Activated T-cell treated with anti-CD3 and anti-CD28 coated beads for 48 hours (primary cell): ENCODE results near the gene OPHN1.
"Not testable (repeated sequence)": the region's sequence is repeated elsewhere in the genome, so short reads cannot be mapped to it uniquely, and the experiment has no call there.

Source experiments
- DNase-seq: peaks from one replicate; pipeline ENCODE4 v3.0.0-alpha.2; 2020; ENCODE audit warnings: low read depth

The OPHN1 gene

DNA sequence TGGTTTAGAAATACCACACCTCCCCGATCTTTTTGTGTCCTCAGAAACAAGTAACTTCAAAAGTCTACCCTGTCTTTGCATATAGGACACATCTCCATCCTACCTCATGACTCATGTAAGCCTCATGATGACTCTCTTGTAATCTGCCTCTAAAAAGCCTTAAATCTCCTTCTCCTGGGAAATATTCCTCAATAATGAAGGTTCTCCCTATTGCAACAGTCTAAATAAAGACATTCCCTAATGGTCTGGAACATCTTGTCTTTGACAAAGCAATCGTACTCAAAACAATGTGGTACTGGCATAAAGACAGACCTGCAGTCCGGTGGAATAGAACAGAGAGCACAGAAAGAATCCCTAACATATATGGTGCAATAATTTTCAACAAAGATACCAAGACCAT lies 257.7 kb downstream of the OPHN1 start:
- DNase-seq: no peak

DNA sequence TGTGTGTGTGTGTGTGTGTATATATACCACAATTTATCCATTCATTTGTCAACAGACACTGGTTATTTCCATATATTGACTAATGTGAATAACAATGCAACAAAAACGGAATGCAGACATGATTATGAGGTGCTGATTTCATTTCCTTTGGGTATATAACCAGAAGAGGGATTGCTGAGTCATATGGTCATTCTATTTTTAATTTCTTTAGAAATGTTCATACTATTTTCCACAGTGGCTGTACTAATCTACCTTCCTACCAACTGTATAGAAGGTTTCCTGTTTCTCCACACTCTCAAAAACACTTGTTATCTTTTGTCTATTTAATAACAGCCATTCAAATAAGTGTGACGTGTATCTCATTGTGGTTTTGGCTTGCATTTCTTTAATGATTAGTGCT lies 269.9 kb downstream of the OPHN1 start:
- no peak for DNase-seq

DNA sequence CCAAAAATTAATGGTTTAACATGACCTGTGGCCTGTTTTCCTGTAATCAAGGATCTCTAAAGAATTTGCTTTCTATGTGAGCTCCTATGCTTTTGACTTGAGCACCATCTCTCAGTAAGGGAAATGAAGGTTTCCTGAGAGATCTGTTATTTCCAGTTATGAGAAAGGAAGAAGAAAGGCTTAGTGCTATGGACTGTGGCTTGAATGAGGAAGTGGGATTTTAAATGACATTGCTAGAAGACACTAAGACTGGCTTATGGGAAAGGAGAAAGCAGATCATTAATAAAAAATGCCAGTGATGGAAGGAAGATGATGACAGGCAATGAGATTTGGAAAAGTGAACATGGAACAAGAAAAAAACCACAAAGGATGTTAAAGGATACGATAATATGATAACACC lies 285.4 kb downstream of the OPHN1 start:
- no peak for DNase-seq

DNA sequence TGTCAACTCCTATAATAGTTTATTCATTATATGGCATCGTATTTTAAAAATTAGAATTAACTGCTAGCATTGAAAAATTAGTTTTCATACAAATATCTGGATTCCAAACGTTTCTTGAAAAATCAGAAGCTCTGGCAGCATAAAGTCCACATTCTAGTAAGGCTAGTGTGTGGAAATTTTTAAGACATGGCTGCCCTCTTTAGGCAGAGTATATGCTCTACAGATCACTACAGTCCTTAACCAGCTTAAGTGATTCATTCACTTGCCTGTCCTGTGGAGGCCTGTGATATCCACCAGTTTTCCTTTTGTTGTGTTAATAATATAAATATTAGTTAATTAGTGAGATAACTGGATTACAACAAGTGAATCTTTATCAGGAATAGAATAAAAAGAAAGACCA lies 287.2 kb downstream of the OPHN1 start:
- DNase-seq: no peak

DNA sequence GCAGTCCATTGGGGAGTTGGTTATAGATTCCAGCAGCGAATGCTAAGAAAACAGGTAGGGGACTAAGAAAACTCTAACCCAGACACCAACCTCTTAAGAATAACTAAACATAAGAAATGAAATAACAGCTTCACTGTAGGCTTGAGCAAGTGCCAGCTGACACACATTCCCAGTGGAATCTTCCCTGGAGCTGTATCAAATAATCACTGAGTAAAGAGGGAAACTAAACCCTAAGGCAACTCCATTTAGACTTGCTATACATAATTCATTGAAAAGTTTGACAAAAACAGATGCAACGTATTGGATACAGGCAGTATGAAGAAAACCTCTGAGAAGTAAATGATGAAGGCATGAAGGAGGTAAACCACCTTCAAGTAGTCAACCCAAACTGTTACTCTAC lies 293.5 kb downstream of the OPHN1 start:
- DNase-seq: no peak

DNA sequence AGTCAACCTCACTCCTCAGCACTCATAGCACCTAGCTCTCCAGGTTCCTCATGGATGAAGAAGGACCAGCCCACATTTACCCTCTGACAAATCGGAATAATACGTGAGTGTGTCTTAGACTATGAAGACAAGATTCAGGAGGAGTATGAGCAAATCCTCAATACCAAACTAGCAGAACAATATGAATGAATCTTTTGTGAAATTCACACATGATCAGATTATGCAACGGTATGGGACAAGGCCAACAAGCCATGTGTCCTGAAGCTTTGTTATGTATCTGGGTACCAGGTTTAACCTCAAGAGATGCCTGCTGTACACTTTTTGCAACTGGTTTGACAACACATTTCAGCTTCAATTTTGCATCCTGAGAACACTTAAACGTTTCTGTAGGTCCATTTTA lies 300.1 kb downstream of the OPHN1 start:
- no peak for DNase-seq

DNA sequence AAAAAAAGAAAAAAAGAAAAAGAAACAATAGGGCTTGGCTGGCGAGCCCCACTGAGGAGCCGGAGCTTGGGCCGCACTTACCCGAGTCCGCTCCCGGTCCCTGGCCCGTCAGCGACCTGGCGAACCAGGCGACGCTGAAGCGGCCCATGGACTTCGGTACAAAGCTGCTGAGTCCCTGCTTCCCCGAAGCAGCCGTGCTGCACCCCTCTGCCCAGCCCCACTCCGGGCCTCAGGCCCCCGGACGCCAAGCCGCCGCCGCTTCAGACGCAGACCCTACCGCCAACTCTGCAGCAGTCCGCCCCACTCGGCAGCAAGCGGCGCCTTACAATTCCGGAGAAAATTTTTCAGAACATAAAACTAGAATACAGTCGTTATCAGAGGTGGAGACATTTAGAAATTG lies 300.5 kb downstream of the OPHN1 start:
- no peak for DNase-seq

DNA sequence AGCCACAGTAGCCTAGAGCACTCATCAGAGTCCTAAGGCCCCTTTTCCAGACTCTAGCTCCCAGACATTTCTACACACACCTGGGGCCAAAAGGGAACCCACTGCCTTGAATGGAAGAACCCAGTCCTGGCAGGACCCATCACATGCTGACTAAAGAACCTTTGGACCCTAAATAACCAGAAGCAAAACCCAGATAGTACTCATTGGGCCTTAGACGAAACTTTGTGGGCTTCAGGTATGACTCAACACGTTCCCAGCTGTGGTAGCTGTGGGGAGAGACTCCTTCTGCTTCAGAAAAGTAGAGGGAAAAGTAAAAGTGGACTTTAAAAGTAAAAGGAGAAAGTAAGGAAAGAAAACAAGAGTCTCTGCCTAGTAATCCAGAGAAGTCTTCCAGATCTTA lies 311.5 kb downstream of the OPHN1 start:
- no peak for DNase-seq

DNA sequence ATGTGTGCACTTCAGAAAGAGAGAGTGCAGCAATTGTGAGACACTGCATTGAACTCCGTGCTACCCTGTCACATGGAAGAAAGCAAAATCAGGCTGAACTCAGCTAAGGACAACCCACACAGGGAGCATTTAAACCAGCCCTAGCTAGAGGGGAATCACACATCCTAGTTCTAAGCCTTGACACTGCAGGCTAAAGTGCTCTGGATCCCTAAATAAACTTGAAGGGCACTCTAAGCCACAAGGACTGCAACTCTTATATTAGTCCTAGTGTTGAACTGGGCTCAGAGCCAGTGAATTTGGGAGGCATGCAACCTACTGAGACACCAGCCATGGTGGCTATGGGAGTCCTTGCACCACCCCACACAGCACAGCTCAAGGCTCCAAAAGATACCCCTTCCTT lies 311.9 kb downstream of the OPHN1 start:
- DNase-seq: no peak

DNA sequence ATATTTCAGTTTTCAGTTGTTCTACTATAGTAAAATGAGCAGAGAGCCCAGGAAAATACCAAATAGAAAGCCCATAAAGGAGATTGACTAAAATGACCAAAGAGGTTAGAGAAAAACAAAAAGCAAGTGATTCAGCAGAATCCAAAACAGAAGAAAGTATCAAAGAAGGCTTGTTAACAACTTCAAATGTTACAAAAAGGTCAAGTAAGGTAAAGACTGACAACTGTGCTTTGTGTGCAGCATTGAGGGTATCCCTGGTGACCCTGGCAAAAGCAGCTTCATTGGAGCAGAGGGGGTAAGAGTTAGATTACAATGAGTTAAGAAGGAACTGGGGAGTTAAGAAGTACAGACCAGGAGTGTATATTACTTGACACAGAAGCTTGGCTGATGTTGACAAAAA lies 317.9 kb downstream of the OPHN1 start:
- DNase-seq: no peak

DNA sequence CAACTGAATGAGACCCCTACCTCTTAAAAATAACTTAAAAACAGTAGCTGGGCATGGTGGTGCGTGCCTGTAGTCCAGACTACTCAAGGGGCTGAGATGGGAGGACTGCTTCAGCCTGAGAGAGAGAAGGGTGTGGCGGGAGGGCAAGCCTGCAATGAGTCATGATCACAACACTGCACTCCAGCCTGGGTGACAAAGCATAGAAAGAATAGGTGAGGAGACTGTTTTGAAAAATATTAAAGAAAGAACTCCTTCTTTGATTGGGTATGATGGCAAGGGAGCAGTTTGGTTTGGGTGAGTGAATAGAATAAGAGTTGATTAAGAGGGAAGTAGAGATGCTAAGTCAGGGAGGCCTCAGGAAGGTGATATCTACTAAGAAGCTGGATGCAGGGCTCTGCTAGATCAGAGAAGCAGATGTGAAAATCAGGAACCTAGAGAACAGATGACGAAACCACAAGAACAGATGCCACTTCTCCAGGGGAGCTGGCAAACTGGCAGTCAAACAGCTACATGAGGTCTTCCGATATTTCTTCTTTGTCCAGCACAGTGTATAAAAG lies 318.6 kb downstream of the OPHN1 start:
- DNase-seq: no peak

DNA sequence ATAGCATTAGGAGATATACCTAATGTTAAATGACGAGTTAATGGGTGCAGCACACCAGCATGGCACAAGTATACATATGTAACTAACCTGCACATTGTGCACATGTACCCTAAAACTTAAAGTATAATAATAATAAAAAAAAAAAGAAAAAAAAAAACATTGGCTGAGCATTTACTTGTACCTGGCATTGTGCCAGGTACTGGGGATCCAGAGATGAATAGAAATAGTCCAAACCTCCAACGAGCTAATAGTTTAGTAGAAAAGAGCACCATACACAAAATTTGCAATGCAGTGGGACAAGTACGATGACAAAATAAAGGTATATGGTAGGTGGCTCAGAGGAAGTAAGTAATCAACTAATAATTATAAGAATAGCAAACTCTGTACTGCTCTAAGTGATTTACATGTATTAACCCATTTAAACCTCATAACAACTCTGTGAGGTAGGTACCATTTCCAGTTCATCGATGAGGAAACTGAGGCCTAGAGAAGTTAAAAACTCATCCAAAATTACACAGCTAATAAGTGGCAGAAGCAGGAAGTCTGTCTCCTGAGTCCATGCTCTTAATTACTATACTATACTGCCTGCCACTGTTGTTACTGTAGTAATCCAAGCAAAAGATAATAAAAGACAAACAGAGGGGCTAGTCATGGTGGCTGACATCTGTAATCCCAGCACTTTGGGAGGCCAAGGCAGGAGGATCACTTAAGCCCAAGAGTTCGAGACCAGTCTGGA lies 319.3 kb downstream of the OPHN1 start:
- DNase-seq: no peak

DNA sequence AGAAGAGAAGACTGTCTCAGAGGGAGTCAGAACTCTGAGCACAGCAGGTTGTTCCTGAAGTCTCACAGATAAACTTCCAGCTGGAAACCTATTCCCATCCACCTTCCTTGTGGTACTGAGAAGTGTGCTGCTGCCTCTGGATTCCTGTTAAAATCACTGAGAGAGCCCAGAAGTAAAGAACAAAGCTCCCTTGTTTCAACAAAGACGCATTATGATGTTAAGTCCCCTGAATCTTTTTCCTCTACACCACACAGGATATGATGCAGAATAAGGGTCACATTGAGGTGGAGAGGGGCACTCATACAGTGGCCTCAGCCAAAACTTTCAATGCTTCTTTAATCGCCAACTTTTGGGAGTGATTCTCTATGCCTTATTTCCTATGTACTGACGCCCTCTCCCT lies 321.0 kb downstream of the OPHN1 start:
- DNase-seq: no peak

DNA sequence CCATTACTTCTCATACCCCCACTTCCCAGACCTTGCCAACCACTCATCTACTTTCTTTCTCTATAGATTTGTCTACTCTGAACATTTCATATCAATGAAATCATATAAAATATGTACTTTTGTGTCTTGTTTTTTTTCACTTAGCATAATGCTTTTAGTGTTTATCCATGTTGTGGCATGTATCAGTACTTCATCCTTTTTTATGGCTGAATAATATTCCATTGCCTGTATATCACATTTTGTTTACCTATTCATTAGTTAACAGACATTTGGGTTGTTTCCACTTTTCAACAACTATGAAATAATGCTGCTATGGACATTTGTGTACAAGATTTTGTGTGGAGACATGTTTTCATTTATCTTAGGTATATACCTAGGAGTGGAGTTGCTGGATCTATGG lies 324.1 kb downstream of the OPHN1 start:
- no peak for DNase-seq

DNA sequence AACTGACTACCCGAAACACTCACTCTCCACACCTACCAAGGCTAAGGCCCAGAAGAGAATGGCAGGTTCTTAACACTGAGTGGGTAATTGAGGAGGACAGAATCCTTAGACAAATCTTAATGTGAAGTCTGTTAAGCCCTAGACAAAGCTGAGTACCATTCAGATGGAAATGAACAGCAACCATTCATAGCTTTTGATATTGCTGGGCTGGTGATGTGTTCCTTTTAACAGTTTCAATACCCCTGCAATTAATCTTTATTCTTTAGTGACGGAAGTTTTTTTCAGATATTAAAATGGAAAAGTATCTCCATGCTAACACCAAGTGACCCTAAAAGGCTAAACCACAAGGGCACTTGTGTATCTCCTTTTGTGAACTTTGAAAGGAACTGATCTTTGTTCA lies 334.9 kb downstream of the OPHN1 start:
- DNase-seq: no peak

DNA sequence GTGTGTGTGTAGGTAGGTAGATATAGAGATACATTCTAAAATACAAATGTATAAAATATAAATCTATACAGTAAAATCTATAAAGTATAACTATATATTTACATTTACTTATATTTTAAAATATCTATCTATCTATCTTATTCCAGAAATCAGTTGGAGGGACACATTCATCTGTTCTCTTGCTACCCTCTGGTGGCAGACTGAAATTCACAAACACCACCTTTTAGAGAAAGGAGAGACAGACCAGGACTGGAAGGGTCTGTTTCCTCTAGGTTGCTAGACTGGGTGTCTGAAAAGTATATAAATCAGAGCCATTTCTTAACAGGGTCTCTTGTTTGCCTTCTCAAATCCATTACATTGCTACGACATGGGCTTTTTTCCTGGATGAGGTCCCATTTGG lies 343.0 kb downstream of the OPHN1 start:
- DNase-seq: no peak

DNA sequence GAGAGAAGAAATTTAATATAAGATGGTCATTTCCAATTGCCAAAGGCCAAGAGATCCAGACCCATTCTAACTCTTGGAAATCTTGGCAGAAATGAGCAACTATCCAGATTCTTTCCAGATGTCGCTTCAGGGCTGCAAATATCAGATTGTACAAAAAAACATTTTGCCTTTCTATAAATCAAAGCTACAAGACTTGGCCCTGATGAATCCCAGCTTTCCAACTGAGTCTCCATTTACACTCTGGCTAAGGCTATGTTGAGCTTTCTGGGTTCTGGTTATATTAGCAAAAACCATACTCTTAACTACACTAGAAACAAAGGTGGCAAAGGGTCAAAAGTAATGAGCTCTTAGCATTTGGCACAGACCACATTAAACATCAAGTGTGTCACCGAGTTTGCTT lies 345.8 kb downstream of the OPHN1 start:
- no peak for DNase-seq

DNA sequence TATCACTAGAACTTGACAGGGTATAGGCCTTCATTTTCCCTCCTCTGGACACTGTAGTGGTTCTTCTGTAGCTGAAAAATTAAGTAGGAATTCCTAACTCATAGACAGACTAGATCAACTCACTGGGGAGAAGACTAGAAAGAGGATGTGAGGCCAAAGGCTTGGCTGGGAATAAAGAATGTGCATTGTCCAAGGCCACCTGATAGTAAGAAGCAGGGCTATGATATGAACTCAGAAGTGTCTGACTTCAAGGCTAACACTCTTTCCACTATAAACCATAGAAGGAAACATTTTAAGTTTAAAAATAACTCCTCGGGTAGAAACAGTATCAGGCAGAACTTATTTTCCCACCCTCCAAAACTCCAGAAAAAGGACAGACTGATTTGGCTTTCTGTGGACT lies 346.6 kb downstream of the OPHN1 start:
- DNase-seq: no peak

DNA sequence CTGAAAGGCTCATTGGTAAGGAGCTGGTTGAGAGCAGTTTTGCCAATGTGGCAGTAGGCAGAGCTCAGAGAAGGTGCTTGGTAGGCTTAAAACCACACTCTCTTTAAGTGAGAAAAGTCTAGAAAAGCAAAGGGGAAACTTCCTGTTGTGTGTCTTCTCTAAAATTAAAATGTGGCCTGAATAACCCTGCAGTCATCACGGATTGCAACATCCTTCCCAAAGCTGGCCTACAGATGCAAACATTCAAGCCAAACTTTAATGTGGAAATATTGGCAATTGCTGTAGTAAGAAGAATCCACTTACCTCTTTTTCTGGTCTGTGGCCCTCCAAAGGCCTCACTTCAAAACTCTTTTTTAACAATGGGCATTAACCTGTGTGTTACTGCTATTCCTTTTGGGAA lies 348.5 kb downstream of the OPHN1 start:
- no peak for DNase-seq

DNA sequence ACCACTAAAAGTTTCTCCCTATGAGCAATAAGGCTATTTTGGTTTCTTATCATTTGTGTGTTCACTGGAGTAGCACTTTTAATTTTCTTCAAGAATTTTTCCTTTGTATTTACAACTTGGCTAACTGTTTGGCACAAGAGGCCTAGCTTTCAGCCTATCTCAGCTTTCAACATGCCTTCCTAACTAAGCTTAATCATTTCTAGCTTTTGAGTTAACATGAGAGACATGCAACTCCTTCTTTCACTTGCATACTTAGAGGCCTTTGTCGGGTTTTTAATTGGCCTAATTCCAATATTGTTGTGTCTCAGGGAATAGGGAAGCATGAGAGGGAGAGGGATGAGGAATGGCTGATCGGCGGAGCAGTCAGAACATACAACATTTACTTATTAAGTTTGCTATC lies 349.8 kb downstream of the OPHN1 start:
- no peak for DNase-seq

DNA sequence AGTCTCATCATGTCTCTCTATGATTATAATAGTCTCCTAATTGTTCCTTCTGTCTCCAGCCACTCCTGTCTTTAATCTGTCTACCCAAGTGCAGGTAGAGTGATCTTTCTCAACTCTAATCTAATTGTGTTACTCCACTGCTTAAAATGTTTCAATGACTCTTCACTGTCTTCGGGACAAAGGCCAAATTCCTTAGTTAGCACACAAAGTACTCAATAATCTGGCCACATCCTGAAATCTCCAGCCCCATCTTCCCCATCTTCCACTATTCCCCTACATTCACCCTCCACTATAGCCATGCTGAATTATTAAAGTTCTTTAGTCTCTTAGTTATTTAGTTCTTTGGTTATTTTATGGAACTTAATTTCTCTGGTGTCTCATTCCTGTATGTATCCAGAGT lies 353.3 kb downstream of the OPHN1 start:
- DNase-seq: no peak

DNA sequence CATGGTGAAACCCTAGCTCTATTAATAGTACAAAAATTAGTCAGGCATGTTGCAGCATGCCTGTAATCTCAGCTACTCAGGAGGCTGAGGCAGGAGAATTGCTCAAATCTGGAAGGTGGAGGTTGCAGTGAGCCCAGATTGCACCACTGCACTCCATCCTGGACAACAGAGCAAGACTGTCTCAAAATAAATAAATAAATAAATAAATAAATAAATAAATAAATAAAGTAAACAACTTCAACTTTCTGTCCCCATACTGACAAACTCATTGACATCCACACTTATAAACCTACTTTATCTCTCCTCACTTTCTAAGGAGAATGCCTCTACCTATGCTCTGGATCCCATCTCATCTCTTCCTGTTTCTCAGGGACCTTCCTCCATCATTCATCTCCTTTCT lies 354.5 kb downstream of the OPHN1 start:
- not testable (repeated sequence) for DNase-seq

DNA sequence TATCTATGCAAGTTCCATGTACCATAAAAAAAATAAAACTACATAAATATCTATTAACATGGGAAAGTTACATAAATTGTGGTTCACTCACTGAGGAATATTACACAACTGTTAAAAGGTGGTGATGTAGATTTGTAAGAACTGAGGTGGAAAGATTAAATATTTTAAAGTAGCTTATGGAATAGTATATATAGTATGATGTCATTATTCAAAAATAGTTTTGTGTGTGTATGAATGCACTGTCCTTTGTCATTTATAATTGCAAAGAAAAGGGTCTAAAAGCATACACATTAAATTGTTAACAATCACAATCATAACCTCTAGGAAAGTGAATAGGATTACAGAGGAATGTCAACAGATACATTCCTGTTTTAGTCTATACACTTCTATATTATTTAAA lies 355.9 kb downstream of the OPHN1 start:
- no peak for DNase-seq

DNA sequence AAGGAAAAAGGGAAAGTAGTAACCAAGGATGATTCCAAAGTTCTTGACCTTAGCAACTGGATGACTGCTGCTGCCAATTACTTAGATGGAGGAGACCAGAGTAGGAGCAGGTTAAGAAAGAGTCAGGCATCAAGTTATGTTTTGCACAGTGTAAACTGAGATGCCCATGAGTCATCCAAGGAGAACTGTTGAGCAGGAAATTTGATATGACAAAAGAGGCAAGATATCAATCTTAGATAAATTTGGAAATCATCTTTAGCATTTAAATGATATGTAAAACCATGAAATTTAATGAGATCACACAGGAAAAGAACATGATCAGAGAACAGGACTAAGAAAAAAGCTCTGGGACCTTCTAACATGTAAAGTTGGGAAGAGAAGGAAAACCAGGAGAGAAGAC lies 361.3 kb downstream of the OPHN1 start:
- DNase-seq: no peak
